ENCODE measurements around the gene SND1. TPM values are rescaled to one million over a fixed set of nuclear protein-coding genes. Genes with fewer than 3 reads are reported as not detected.
"Not testable (repeated sequence)": the region's sequence is repeated elsewhere in the genome, so short reads cannot be mapped to it uniquely, and the experiment has no call there.

The SND1 gene
- total RNA-seq, 1 donor: 241 TPM

DNA sequence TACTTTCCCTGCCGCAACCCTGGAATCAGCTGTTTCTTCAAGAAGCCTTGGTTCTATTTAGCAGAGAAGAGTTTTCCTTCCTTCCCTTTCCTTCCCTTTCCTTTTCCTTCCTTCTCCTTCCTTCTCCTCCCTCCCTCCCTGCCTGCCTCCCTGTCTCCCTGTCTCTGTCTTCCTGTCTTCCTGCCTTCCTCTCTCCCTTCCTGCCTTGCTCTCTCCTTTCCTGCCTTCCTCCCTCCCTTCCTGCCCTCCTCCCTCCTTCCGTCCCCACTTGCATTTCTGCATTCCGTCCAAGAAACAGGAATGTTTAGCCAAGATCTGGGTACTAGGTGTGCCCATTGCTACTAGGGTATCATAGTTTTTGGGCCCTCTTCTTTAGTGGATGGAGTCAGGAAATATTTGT is 21.9 kb downstream of the SND1 start:
- TF ChIP-seq, protein P1, sequence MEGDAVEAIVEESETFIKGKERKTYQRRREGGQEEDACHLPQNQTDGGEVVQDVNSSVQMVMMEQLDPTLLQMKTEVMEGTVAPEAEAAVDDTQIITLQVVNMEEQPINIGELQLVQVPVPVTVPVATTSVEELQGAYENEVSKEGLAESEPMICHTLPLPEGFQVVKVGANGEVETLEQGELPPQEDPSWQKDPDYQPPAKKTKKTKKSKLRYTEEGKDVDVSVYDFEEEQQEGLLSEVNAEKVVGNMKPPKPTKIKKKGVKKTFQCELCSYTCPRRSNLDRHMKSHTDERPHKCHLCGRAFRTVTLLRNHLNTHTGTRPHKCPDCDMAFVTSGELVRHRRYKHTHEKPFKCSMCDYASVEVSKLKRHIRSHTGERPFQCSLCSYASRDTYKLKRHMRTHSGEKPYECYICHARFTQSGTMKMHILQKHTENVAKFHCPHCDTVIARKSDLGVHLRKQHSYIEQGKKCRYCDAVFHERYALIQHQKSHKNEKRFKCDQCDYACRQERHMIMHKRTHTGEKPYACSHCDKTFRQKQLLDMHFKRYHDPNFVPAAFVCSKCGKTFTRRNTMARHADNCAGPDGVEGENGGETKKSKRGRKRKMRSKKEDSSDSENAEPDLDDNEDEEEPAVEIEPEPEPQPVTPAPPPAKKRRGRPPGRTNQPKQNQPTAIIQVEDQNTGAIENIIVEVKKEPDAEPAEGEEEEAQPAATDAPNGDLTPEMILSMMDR (IDR thresholded peaks at IDR 0.05; ENCODE audit: insufficient read depth, low read depth, low read length): no peak
- H3K4me3 ChIP-seq (ENCODE audit: low read depth, low read length): no peak overlapping the region
- DNase-seq (ENCODE audit: low read depth): no peak

DNA sequence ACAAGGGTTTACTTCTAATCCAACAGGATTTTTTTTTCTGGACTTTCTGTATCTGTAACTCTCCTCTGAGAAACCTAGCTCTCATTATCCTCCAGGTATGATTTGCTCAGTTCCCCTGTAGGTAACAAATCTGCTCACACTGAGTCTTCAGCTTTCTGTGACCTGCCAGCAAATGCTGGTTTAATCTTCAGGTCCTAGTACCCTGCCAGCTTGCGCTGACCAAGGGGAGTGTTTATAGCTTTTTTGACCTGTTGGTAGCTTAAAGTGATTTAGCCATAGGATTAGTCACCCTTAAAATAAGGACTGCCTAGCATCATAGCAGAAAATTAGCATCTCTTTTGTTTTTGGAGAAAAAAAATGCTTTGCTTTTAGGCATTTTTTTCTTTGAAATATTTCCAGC is 22.4 kb downstream of the SND1 start:
- no peak for DNase-seq (ENCODE audit: low read depth)
- TF ChIP-seq, protein P1 (IDR thresholded peaks at IDR 0.05; ENCODE audit: insufficient read depth, low read depth, low read length): no peak
- no peak overlapping the region for H3K4me3 ChIP-seq (ENCODE audit: low read depth, low read length)

DNA sequence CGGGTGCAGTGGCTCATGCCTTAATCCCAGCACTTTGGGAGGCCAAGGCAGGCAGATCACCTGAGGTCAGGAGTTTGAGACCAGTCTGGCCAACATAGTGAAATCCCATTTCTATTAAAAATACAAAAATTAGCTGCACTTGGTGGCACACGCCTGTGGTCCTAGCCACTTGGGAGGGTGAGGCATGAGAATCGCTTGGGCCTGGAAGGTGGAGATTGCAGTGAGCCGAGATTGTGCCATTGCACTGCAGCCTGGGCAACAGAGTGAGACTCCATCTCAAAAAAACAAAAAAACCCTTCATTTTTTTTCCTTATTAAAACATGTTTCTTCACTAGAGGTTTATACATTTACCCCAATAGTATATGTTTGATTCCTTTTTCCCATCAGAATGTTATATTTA is 22.9 kb downstream of the SND1 start:
- not testable (repeated sequence) for H3K4me3 ChIP-seq (ENCODE audit: low read depth, low read length); DNase-seq (ENCODE audit: low read depth)

DNA sequence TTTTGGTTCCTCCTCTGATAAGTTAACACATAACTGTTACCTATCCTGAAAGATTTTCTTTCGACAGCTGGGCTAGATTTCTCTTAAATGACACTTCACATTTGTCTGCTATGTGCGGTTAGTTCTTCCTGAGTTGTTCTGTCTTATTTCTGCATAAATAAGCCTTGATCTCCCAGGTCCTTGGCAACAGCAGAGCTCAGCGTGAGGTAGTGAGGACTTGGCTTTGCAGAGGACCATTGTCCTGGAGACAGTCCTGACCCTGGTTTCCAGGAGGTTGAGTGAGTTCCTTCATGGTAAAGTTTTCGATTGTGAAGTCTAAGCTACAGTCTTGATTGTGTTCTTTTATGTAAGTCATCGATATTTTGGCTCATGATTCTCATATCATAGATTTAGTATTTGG is 23.7 kb downstream of the SND1 start:
- no peak for DNase-seq (ENCODE audit: low read depth)
- TF ChIP-seq, protein P1 (IDR thresholded peaks at IDR 0.05; ENCODE audit: insufficient read depth, low read depth, low read length): no peak
- H3K4me3 ChIP-seq (ENCODE audit: low read depth, low read length): no peak overlapping the region

DNA sequence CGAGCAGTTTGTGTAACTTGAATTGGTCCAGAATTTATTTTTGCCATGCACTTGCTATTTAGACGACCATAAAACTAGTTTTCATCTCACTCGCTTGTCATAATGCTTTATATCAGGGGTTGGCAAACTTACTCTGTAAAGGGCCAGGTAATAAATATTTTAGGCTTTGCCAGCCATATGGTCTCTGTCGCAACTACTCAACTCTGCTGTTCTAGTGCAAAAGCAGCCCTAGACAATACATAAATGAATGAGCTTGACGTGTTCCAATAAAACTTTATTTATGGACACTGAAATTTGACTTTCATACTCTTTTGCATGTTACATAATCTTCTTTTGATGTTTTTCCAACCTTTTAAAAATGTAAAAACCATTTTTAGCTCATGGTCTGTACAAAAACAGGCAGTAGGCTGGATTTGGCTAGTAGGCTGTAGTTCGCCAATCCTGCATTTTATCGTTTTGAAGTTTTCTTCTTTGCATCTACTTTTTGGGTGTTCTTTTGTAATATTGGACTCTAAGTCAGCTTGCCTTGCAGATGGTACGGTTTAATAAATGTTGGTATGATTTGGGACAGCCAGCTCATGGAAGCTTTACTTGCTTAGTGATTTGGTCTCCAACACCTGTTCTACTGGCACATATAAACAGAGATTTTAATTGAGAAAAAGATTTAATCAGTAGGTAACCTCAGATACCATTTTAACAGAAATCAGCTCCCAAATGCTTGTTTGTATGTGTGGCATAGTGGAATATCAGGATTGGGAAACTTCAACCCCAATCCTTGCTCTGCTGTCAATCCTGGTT is 25.6 kb downstream of the SND1 start:
- TF ChIP-seq, protein P1 (IDR thresholded peaks at IDR 0.05; ENCODE audit: insufficient read depth, low read depth, low read length): no peak
- no peak overlapping the region for H3K4me3 ChIP-seq (ENCODE audit: low read depth, low read length)
- DNase-seq (ENCODE audit: low read depth): peak; percentile 44

DNA sequence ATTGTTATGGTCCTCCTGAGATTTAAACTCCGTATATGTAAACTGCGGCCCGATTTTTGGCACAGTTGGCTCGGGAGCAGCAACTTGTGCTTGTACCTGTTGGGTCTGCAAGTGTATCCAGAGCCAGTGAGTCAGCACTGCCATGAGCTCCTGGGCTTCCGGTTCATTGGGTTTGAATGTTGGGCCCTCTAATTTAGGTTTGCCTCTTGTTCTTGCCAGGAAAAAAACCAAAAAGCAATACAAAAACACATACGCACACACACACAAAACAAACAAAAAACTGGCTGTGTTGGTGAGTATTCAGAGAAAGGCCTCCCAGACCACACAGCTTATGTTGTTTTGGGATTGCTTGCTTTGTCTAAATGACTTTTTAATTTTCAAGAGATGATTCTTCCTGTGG is 26.3 kb downstream of the SND1 start:
- DNase-seq (ENCODE audit: low read depth): no peak
- TF ChIP-seq, protein P1 (IDR thresholded peaks at IDR 0.05; ENCODE audit: insufficient read depth, low read depth, low read length): no peak
- H3K4me3 ChIP-seq (ENCODE audit: low read depth, low read length): no peak overlapping the region

DNA sequence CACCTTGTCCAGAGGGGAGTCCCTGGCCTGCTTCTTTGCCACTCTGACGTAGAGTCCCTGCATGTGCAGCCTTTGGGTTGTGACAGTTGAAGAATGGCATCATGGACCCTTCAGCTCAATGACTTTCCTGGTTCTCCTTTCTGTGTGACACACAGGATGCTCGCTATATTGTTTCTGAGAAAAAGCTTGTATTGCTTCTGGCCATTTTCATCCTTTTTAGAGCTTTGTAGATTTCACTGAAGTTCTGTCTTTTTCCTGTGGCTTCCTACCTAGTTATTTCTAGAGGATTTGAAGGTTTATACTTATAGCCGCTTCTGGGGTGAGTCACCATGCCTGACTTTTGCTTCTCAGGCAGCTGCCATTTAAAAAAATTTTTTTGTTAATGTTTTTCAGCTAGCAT is 27.0 kb downstream of the SND1 start:
- TF ChIP-seq, protein P1 (IDR thresholded peaks at IDR 0.05; ENCODE audit: insufficient read depth, low read depth, low read length): no peak
- no peak overlapping the region for H3K4me3 ChIP-seq (ENCODE audit: low read depth, low read length)
- DNase-seq (ENCODE audit: low read depth): peak; percentile 49
